Body of pancreas (tissue), 4 donors: Measurements from ENCODE around the gene NOVA1.

ENCODE experiments used
- CTCF ChIP-seq, 7 experiments: fragments of 450-650 bp in 4 of 7; fragments of 200-600 bp in 3 of 7; sonication (generic) in 3 of 7; IDR thresholded peaks; one replicate each; pipeline ENCODE4 v1.5.1; 2016 to 2019; ENCODE audit warnings: antibody characterized with exemption in 7 of 7
- POLR2A ChIP-seq, 3 donors: fragments of 450-650 bp; IDR thresholded peaks; one replicate each; pipeline ENCODE4 v1.6.1; 2016; ENCODE audit warnings: antibody characterized with exemption in 3 of 3, mild to moderate bottlenecking in 2 of 3

- no peak for TF ChIP-seq CTCF (IDR thresholded peaks at IDR 0.05)
- no peak for TF ChIP-seq POLR2A (IDR thresholded peaks at IDR 0.05)
These were observed 131.0 kb downstream of the NOVA1 start for GRCh38 chr14:26466862-26467261.
